Ovary (tissue), 3 donors: ENCODE measurements around the gene GUCD1.

ENCODE experiments used
- CTCF ChIP-seq, 3 donors: fragments of 450-650 bp in 2 of 3; fragments of 200-600 bp in 1 of 3; IDR thresholded peaks; one replicate each; pipeline versions ENCODE4 v1.5.1 to v1.8.0; 2016 to 2022; ENCODE audit warnings: antibody characterized with exemption in 3 of 3, mild to moderate bottlenecking in 1 of 3
- EP300 ChIP-seq: sonication (generic); formaldehyde crosslinking; IDR thresholded peaks from one replicate; pipeline ENCODE4 v1.6.1; 2017; ENCODE audit warnings: antibody characterized with exemption
- POLR2A ChIP-seq: fragments of 450-650 bp; IDR thresholded peaks from one replicate; pipeline ENCODE4 v1.6.1; 2017; ENCODE audit warnings: antibody characterized with exemption, mild to moderate bottlenecking, moderate library complexity
- donor health status: DM: no; HTN: no; CAD: no.

GRCh38 chr22:24559471-24559870 is 4.5 kb upstream of the GUCD1 start:
- TF ChIP-seq CTCF (IDR thresholded peaks at IDR 0.05): no peak
- no peak for TF ChIP-seq EP300
- TF ChIP-seq POLR2A: no peak
